AG10803 (cell line): Measurements from ENCODE around the gene SYVN1.
A peak's percentile ranks its signal among the peaks of the same experiment; 100 is the strongest.

Source experiments
- DNase-seq: peaks from one replicate; pipeline ENCODE4 v3.0.0; 2010; ENCODE audit warnings: low read depth
- H3K4me3 ChIP-seq: 2 replicates; pipeline ENCODE4 v1.5.1; 2011; ENCODE audit warnings: mild to moderate bottlenecking, low read length, control low read depth
- TF ChIP-seq, protein P1 (sequence below): conservative IDR thresholded peaks from 2 replicates; pipeline ENCODE4 v1.5.1; 2011; ENCODE audit warnings: mild to moderate bottlenecking, low read length, control low read depth, inconsistent platforms

The SYVN1 gene

DNA sequence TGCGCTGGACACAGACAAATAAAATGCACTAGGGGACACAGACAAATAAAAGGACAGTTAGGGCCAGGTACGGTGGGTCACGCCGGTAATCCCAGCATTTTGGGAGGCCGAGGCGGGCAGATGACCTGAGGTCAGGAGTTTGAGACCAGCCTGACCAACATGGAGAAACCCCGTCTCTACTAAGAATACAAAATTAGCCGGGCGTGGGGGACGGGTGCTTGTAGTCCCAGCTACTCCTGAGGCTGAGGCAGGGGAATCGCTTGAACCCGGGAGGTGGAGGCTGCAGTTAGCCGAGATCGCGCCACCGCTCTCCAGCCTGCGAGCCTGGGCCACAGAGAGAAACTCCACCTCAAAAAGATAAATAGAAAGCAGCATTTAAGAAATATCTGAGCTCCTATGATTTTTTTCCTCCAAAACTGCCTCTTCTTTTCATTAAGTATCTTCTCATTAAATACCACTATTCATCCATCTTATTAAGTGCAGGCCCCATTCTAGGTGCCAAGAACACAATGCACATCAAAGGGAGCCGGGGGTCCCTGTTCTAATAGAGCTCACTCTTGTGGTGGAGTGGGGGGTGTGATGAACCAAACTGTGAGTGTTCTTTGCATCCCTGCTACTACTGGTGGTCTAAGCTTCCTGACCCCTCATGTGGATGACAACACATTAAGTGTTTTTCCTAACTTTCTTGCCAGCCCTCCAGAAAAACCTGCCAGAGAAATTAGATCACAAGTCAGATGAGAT lies 16.1 kb downstream of the SYVN1 start:
- no peak overlapping the region for H3K4me3 ChIP-seq
- TF ChIP-seq, protein P1, sequence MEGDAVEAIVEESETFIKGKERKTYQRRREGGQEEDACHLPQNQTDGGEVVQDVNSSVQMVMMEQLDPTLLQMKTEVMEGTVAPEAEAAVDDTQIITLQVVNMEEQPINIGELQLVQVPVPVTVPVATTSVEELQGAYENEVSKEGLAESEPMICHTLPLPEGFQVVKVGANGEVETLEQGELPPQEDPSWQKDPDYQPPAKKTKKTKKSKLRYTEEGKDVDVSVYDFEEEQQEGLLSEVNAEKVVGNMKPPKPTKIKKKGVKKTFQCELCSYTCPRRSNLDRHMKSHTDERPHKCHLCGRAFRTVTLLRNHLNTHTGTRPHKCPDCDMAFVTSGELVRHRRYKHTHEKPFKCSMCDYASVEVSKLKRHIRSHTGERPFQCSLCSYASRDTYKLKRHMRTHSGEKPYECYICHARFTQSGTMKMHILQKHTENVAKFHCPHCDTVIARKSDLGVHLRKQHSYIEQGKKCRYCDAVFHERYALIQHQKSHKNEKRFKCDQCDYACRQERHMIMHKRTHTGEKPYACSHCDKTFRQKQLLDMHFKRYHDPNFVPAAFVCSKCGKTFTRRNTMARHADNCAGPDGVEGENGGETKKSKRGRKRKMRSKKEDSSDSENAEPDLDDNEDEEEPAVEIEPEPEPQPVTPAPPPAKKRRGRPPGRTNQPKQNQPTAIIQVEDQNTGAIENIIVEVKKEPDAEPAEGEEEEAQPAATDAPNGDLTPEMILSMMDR: no peak
- no peak for DNase-seq

GRCh38 chr11:65117206-65118096 lies 16.9 kb downstream of the SYVN1 start, which contains the start of gene ZNHIT2:
ZNHIT2 (minus strand) TSS chr11:65117701; CDS start chr11:65117653, 48 bp downstream.
- peak; percentile 98 for DNase-seq
- TF ChIP-seq, protein P1: peak; percentile 85

DNA sequence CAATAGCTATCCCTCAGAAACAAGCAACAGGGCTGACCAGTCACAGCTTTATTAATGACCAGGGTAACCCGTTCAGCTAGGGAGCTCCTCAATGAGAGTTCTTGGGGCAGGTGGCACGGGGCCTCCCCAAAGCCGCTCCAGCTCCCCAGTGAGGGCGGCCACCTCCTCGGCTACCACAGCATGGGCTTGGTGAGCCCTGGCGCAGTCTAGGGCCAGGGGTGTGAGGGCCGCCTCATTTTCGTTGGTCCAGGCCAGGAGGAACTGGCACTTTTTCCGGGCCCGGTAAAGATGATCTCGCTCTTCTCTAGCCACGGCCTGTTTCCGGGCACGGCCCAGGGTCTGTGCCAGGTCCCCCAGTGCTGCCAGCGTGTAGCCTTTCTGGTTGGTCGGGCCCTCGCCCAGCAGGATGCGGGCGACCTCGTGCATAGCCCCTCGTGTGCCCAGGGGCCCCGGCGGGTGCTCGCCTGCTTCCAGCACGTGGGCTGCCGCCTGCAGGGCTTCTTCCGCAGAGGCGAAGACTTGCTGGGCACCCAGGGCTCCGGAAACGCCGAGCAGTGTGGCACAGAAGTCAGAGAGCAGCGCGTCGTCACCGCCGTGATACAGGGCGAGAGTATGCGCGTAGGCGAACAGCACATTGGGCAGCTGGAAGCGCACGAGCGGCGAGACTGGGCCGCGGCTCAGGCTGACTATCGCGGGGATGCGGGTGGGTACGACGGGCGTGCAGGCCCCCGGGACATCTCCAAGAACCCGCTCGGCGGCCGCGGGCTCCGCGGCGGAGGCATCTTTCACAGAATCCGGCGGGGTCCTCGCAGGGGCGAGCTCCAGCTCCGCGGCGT lies 17.7 kb downstream of the SYVN1 start:
- peak overlapping the region; percentile 94 for H3K4me3 ChIP-seq
- peak; percentile 66 for DNase-seq
- TF ChIP-seq, protein P1: no peak

More at GRCh38 chr11:65117206-65118096, 16.9 kb downstream of the SYVN1 start, which contains the start of gene ZNHIT2:
- H3K4me3 ChIP-seq: peak within 1 kb of the TSS; percentile 94

DNA sequence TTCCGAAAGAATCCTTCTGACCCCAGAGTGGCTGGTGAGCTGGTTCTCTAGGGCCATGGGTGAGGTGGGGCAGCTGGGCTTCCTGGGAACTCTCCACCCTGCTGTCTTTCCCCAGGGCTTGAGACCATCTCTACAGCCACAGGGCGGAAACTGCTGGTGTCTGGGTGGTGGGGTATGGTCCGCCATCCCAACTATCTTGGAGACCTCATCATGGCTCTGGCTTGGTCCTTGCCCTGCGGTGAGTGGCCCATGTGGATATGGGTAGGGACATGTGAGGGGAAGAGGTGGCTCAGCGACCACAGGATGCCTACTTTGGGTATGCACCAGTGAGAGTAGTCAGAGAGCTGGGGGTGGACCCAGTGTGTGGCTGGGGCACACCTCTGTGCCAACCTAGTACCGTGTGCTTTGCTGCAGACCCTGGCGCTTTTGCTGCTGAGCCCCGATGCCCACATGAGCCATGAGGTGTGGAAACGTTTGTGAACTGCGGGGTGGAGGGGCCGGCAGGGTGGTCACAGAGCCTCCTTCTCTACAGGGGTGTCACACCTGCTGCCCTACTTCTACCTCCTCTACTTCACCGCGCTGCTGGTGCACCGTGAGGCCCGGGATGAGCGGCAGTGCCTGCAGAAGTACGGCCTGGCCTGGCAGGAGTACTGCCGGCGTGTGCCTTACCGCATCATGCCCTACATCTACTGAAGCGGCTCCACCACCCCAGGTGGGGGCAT lies 18.8 kb downstream of the SYVN1 start:
- DNase-seq: no peak
- no peak overlapping the region for H3K4me3 ChIP-seq
- TF ChIP-seq, protein P1: no peak

GRCh38 chr11:65114538-65115171 lies 19.7 kb downstream of the SYVN1 start:
- no peak overlapping the region for H3K4me3 ChIP-seq
- TF ChIP-seq, protein P1: no peak
- DNase-seq: no peak

GRCh38 chr11:65113839-65114238 lies 20.5 kb downstream of the SYVN1 start:
- TF ChIP-seq, protein P1: no peak

More at GRCh38 chr11:65113839-65114238, 20.5 kb downstream of the SYVN1 start:
- no peak overlapping the region for H3K4me3 ChIP-seq
- DNase-seq: no peak
